Measurements from ENCODE around the gene RRAGD.

- no peak for TF ChIP-seq POLR2A (IDR thresholded peaks at IDR 0.05; ENCODE audit: extremely low read depth, insufficient read length)
- TF ChIP-seq CTCF (IDR thresholded peaks at IDR 0.05; ENCODE audit: low read depth, low read length) = no peak
- TF ChIP-seq MYC (IDR thresholded peaks at IDR 0.05; ENCODE audit: low read depth, low read length) = no peak
- TF ChIP-seq MAX (IDR thresholded peaks at IDR 0.05; ENCODE audit: low read depth, low read length) = no peak
These were observed 50.9 kb downstream of the RRAGD start for GRCh38 chr6:89361171-89361570.

All from NB4 (cell line).